ENCODE results near the gene TMEM239. TPM values are rescaled to one million over a fixed set of nuclear protein-coding genes. Genes with fewer than 3 reads are reported as not detected.

Gene TMEM239
- polyA plus RNA-seq, 1 donor (not counting 4 experiments of a cell fraction or from before 2014, with no cell fraction given) = not detected

DNA sequence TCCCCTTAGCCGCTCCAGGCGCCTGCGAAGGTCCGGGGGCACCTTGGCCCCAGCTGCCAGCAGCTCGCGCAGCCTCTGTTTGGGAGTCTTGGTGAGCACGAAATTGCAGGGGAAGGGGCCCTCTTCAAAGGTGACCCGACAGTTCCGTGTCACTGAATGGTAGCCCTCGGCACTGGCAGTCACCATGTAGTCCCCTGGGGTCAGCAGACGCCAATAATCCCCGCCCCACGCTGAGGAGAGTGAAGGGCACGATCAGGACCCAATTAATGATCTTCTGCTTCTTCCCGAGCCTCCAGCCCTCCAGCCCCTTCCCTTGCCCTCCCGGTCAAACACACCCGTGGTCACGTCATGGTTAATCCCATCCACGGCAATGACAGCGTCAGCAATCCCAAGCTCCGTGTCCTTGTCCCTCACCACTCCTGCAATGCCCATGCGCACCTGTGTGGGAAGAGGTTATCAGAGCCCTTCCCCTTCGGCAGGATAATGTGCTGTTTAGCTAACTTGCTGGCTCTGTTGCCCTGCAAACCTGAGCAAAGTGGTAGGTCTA is 21.9 kb upstream of the TMEM239 start:
- H3K4me1 ChIP-seq (ENCODE audit: control insufficient read depth, extremely low read depth, insufficient read depth, low read length) = peaks cover 2% of the 10 kb centered on the region
- no peak overlapping the region for H3K27ac ChIP-seq (ENCODE audit: control insufficient read depth, insufficient read depth, low read length)
- no peak overlapping the region for H2AFZ ChIP-seq (ENCODE audit: control insufficient read depth, low read length)
- TF ChIP-seq EZH2 (IDR thresholded peaks at IDR 0.05; ENCODE audit: low read length) = no peak
- TF ChIP-seq, protein P1, sequence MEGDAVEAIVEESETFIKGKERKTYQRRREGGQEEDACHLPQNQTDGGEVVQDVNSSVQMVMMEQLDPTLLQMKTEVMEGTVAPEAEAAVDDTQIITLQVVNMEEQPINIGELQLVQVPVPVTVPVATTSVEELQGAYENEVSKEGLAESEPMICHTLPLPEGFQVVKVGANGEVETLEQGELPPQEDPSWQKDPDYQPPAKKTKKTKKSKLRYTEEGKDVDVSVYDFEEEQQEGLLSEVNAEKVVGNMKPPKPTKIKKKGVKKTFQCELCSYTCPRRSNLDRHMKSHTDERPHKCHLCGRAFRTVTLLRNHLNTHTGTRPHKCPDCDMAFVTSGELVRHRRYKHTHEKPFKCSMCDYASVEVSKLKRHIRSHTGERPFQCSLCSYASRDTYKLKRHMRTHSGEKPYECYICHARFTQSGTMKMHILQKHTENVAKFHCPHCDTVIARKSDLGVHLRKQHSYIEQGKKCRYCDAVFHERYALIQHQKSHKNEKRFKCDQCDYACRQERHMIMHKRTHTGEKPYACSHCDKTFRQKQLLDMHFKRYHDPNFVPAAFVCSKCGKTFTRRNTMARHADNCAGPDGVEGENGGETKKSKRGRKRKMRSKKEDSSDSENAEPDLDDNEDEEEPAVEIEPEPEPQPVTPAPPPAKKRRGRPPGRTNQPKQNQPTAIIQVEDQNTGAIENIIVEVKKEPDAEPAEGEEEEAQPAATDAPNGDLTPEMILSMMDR (optimal IDR thresholded peaks at IDR 0.05 in 1 of 3, IDR thresholded peaks at IDR 0.05 in 1 of 3, conservative IDR thresholded peaks at IDR 0.05 in 1 of 3; ENCODE audit: extremely low read depth in 1 of 3, insufficient read depth in 2 of 3, low read length in 3 of 3) = no peak
- dilution Hi-C loops (cut with MboI; ENCODE audit: extremely low pct_ligation_motif_present, low sequenced_read_pairs) = no loop called here
- H3K9me3 ChIP-seq (ENCODE audit: control insufficient read depth, low read depth, low read length) = no peaks in the 10 kb centered on the region
- no peaks in the 10 kb centered on the region for H3K9me1 ChIP-seq (ENCODE audit: control insufficient read depth, extremely low read depth, insufficient read depth, low read length)
- no peak overlapping the region for H3K4me2 ChIP-seq (ENCODE audit: control insufficient read depth, extremely low read depth, insufficient read depth, low read depth, low read length)
- H4K20me1 ChIP-seq (ENCODE audit: control insufficient read depth, extremely low read depth, insufficient read depth, low read length) = no peaks in the 10 kb centered on the region
- H3K9ac ChIP-seq (ENCODE audit: control insufficient read depth, extremely low read depth, insufficient read depth, low read length) = no peak overlapping the region
- peaks cover 62% of the 10 kb centered on the region for H3K27me3 ChIP-seq (ENCODE audit: control insufficient read depth, extremely low read depth, insufficient read depth, low read length)
- DNase-seq (ENCODE audit: low read depth, low spot score) (no peak), FAIRE-seq (no peak)
- no peak overlapping the region for H3K4me3 ChIP-seq (ENCODE audit: control insufficient read depth in 2 of 3, extremely low read depth in 1 of 3, insufficient read depth in 2 of 3, low read depth in 1 of 3, low read length in 3 of 3)
- H3K36me3 ChIP-seq (ENCODE audit: control insufficient read depth in 2 of 2, extremely low read depth in 1 of 2, insufficient read depth in 2 of 2, low read length in 2 of 2) = no peaks in the 10 kb centered on the region
- H3K79me2 ChIP-seq (ENCODE audit: control insufficient read depth, insufficient read depth, low read length) = no peaks in the 10 kb centered on the region

DNA sequence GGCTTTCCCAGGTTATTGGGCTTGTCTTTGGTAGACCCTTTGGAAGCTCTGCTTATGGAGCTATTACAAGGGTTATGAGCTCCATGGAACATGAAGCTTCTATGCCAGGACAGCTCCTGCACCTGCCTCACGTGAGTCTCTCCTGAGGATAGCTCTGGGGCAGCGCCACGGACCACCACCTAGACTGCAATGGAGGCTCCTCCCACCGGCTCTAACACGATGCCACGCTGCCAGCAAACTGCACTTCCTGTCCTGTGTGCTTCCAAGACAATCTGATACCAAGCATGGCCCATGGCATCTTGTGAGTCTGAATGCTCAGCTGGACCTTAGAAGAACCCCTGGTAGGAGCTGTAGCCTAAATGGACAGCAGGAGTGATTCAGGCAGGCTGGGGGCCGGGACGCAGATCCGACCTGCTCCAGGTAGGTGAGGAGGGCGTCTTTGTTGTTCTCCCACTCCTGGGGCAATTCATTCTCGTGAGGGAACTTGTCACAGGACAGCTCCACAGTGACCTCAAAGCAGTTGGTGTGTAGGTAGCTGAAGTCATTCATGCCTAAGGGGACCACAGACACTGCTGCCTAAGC is 21.2 kb upstream of the TMEM239 start:
- dilution Hi-C loops (cut with MboI; ENCODE audit: extremely low pct_ligation_motif_present, low sequenced_read_pairs) = no loop called here
- DNase-seq (ENCODE audit: low read depth, low spot score) (no peak), FAIRE-seq (no peak)
- TF ChIP-seq, protein P1 (optimal IDR thresholded peaks at IDR 0.05 in 1 of 3, IDR thresholded peaks at IDR 0.05 in 1 of 3, conservative IDR thresholded peaks at IDR 0.05 in 1 of 3; ENCODE audit: extremely low read depth in 1 of 3, insufficient read depth in 2 of 3, low read length in 3 of 3) = no peak
- TF ChIP-seq EZH2 (IDR thresholded peaks at IDR 0.05; ENCODE audit: low read length) = no peak
- Histone ChIP-seq H3K27ac (ENCODE audit: control insufficient read depth, insufficient read depth, low read length) (no peak overlapping the region), H3K9me1 (ENCODE audit: control insufficient read depth, extremely low read depth, insufficient read depth, low read length) (no peaks in the 10 kb centered on the region), H4K20me1 (ENCODE audit: control insufficient read depth, extremely low read depth, insufficient read depth, low read length) (no peaks in the 10 kb centered on the region), H3K4me1 (ENCODE audit: control insufficient read depth, extremely low read depth, insufficient read depth, low read length) (peaks cover 2% of the 10 kb centered on the region), H3K9me3 (ENCODE audit: control insufficient read depth, low read depth, low read length) (no peaks in the 10 kb centered on the region), H3K4me3 (ENCODE audit: control insufficient read depth in 2 of 3, extremely low read depth in 1 of 3, insufficient read depth in 2 of 3, low read depth in 1 of 3, low read length in 3 of 3) (no peak overlapping the region), H2AFZ (ENCODE audit: control insufficient read depth, low read length) (no peak overlapping the region), H3K27me3 (ENCODE audit: control insufficient read depth, extremely low read depth, insufficient read depth, low read length) (peaks cover 63% of the 10 kb centered on the region), H3K36me3 (ENCODE audit: control insufficient read depth in 2 of 2, extremely low read depth in 1 of 2, insufficient read depth in 2 of 2, low read length in 2 of 2) (no peaks in the 10 kb centered on the region), H3K9ac (ENCODE audit: control insufficient read depth, extremely low read depth, insufficient read depth, low read length) (no peak overlapping the region), H3K79me2 (ENCODE audit: control insufficient read depth, insufficient read depth, low read length) (no peaks in the 10 kb centered on the region), H3K4me2 (ENCODE audit: control insufficient read depth, extremely low read depth, insufficient read depth, low read depth, low read length) (no peak overlapping the region)

Measured in keratinocyte (primary cell).